T-helper 2 cell treated with Interferon-gamma antibody and Interleukin-4, amounts not matched to agents 5 μg/mL and 100 μg/mL, for 36 hours (primary cell): ENCODE measurements around the gene CYP2B6.
"Not testable (repeated sequence)": the region's sequence is repeated elsewhere in the genome, so short reads cannot be mapped to it uniquely, and the experiment has no call there.

Source experiments
- DNase-seq: peaks from one replicate; pipeline ENCODE4 v3.0.0; 2021; ENCODE audit warnings: low spot score
- H3K27ac Mint-ChIP-seq: one replicate; pipeline ENCODE4 v1.8.0; 2021; ENCODE audit warnings: mild to moderate bottlenecking, mixed read lengths
- H3K27me3 Mint-ChIP-seq: one replicate; pipeline ENCODE4 v1.8.0; 2021; ENCODE audit warnings: low read depth, mixed read lengths
- H3K36me3 Mint-ChIP-seq: one replicate; pipeline ENCODE4 v1.8.0; 2021; ENCODE audit warnings: low read depth, mixed read lengths
- H3K4me1 Mint-ChIP-seq: one replicate; pipeline ENCODE4 v1.8.0; 2021; ENCODE audit warnings: low read depth, mixed read lengths
- H3K4me3 Mint-ChIP-seq: one replicate; pipeline ENCODE4 v1.8.0; 2022; ENCODE audit warnings: mild to moderate bottlenecking, moderate library complexity, mixed read lengths
- H3K9me3 Mint-ChIP-seq: one replicate; pipeline ENCODE4 v1.8.0; 2021; ENCODE audit warnings: mixed read lengths

The CYP2B6 gene

GRCh38 chr19:40968065-40968464 lies 23.0 kb upstream of the CYP2B6 start:
- H3K27ac Mint-ChIP-seq, H3K4me3 Mint-ChIP-seq, DNase-seq, H3K36me3 Mint-ChIP-seq, H3K9me3 Mint-ChIP-seq: not testable (repeated sequence)
- Mint-ChIP-seq H3K27me3 (peaks cover 20% of the 10 kb centered on the region), H3K4me1 (peaks cover 33% of the 10 kb centered on the region)

- H3K9me3 Mint-ChIP-seq, DNase-seq, H3K36me3 Mint-ChIP-seq: not testable (repeated sequence)
- peak overlapping the region; percentile 67 for H3K4me3 Mint-ChIP-seq
- H3K27me3 Mint-ChIP-seq: peaks cover 18% of the 10 kb centered on the region
- peaks cover 39% of the 10 kb centered on the region for H3K4me1 Mint-ChIP-seq
- peak overlapping the region; percentile 68 for H3K27ac Mint-ChIP-seq
Observed at GRCh38 chr19:40969721-40970120, 21.4 kb upstream of the CYP2B6 start.

GRCh38 chr19:40970396-40971345 lies 20.4 kb upstream of the CYP2B6 start:
- Mint-ChIP-seq H3K4me3 (peak overlapping the region; percentile 67), H3K27ac (peak overlapping the region; percentile 68), H3K4me1 (peaks cover 41% of the 10 kb centered on the region), H3K27me3 (peaks cover 18% of the 10 kb centered on the region)
- DNase-seq: peak; percentile 29
- H3K9me3 Mint-ChIP-seq, H3K36me3 Mint-ChIP-seq: not testable (repeated sequence)

GRCh38 chr19:40974633-40975037 lies 16.4 kb upstream of the CYP2B6 start:
- no peaks in the 10 kb centered on the region for H3K9me3 Mint-ChIP-seq
- H3K27ac Mint-ChIP-seq: no peak overlapping the region
- H3K4me3 Mint-ChIP-seq: no peak overlapping the region
- H3K27me3 Mint-ChIP-seq: peaks cover 30% of the 10 kb centered on the region
- peak; percentile 53 for DNase-seq
- peaks cover 4% of the 10 kb centered on the region for H3K36me3 Mint-ChIP-seq
- H3K4me1 Mint-ChIP-seq: peaks cover 40% of the 10 kb centered on the region

- Mint-ChIP-seq H3K4me1 (peaks cover 25% of the 10 kb centered on the region), H3K36me3 (peaks cover 4% of the 10 kb centered on the region), H3K4me3 (peak overlapping the region; percentile 48), H3K27ac (peak overlapping the region; percentile 49), H3K27me3 (peaks cover 37% of the 10 kb centered on the region), H3K9me3 (no peaks in the 10 kb centered on the region)
- DNase-seq: no peak
Observed at GRCh38 chr19:40976134-40976533, 14.9 kb upstream of the CYP2B6 start.

GRCh38 chr19:40976724-40977123 lies 14.4 kb upstream of the CYP2B6 start:
- DNase-seq: no peak
- Mint-ChIP-seq H3K4me1 (peaks cover 19% of the 10 kb centered on the region), H3K27me3 (peaks cover 41% of the 10 kb centered on the region), H3K27ac (no peak overlapping the region), H3K4me3 (no peak overlapping the region), H3K36me3 (peaks cover 4% of the 10 kb centered on the region), H3K9me3 (no peaks in the 10 kb centered on the region)

GRCh38 chr19:40979759-40980158 lies 11.3 kb upstream of the CYP2B6 start:
- not testable (repeated sequence) for H3K4me3 Mint-ChIP-seq, DNase-seq, H3K36me3 Mint-ChIP-seq, H3K27ac Mint-ChIP-seq, H3K9me3 Mint-ChIP-seq
- H3K4me1 Mint-ChIP-seq: peaks cover 12% of the 10 kb centered on the region
- H3K27me3 Mint-ChIP-seq: peaks cover 40% of the 10 kb centered on the region

- not testable (repeated sequence) for H3K9me3 Mint-ChIP-seq, H3K36me3 Mint-ChIP-seq, H3K4me3 Mint-ChIP-seq, DNase-seq, H3K27ac Mint-ChIP-seq
- Mint-ChIP-seq H3K4me1 (peaks cover 10% of the 10 kb centered on the region), H3K27me3 (peaks cover 40% of the 10 kb centered on the region)
Observed at GRCh38 chr19:40980743-40981442, 10.2 kb upstream of the CYP2B6 start.

- H3K27ac Mint-ChIP-seq: no peak overlapping the region
- no peaks in the 10 kb centered on the region for H3K9me3 Mint-ChIP-seq
- DNase-seq: no peak
- H3K36me3 Mint-ChIP-seq: no peaks in the 10 kb centered on the region
- H3K27me3 Mint-ChIP-seq: peaks cover 36% of the 10 kb centered on the region
- H3K4me3 Mint-ChIP-seq: no peak overlapping the region
- peaks cover 4% of the 10 kb centered on the region for H3K4me1 Mint-ChIP-seq
Observed at GRCh38 chr19:40981591-40981990, 9.5 kb upstream of the CYP2B6 start.

- H3K9me3 Mint-ChIP-seq: no peaks in the 10 kb centered on the region
- H3K4me1 Mint-ChIP-seq: no peaks in the 10 kb centered on the region
- no peak overlapping the region for H3K27ac Mint-ChIP-seq
- no peaks in the 10 kb centered on the region for H3K36me3 Mint-ChIP-seq
- no peak for DNase-seq
- H3K27me3 Mint-ChIP-seq: peaks cover 33% of the 10 kb centered on the region
- H3K4me3 Mint-ChIP-seq: no peak overlapping the region
Observed at GRCh38 chr19:40982594-40983101, 8.4 kb upstream of the CYP2B6 start.

GRCh38 chr19:40989453-40989852 lies 1.6 kb upstream of the CYP2B6 start:
- H3K27me3 Mint-ChIP-seq: peaks cover 8% of the 10 kb centered on the region
- no peak overlapping the region for H3K27ac Mint-ChIP-seq
- no peak overlapping the region for H3K4me3 Mint-ChIP-seq
- H3K9me3 Mint-ChIP-seq: peaks cover 6% of the 10 kb centered on the region
- no peak for DNase-seq
- H3K4me1 Mint-ChIP-seq: no peaks in the 10 kb centered on the region
- no peaks in the 10 kb centered on the region for H3K36me3 Mint-ChIP-seq

- no peak for DNase-seq
Observed at GRCh38 chr19:40995355-40995754, 4.3 kb downstream of the CYP2B6 start.

GRCh38 chr19:40999018-40999417 lies 7.9 kb downstream of the CYP2B6 start:
- not testable (repeated sequence) for H3K27me3 Mint-ChIP-seq, H3K9me3 Mint-ChIP-seq, DNase-seq, H3K4me3 Mint-ChIP-seq, H3K27ac Mint-ChIP-seq, H3K4me1 Mint-ChIP-seq, H3K36me3 Mint-ChIP-seq

More at GRCh38 chr19:40995355-40995754, 4.3 kb downstream of the CYP2B6 start:
- Mint-ChIP-seq H3K9me3 (no peaks in the 10 kb centered on the region), H3K4me1 (no peaks in the 10 kb centered on the region), H3K27ac (no peak overlapping the region), H3K27me3 (peaks cover 2% of the 10 kb centered on the region), H3K36me3 (no peaks in the 10 kb centered on the region), H3K4me3 (no peak overlapping the region)

- no peaks in the 10 kb centered on the region for H3K9me3 Mint-ChIP-seq
- peaks cover 11% of the 10 kb centered on the region for H3K27me3 Mint-ChIP-seq
- no peak for DNase-seq
- H3K36me3 Mint-ChIP-seq: no peaks in the 10 kb centered on the region
- H3K4me1 Mint-ChIP-seq: peaks cover 2% of the 10 kb centered on the region
- no peak overlapping the region for H3K4me3 Mint-ChIP-seq
- no peak overlapping the region for H3K27ac Mint-ChIP-seq
Observed at GRCh38 chr19:41000310-41000737, 9.2 kb downstream of the CYP2B6 start.
